ENCODE results near the gene PTGES3L.

The PTGES3L gene

GRCh38 chr17:43018008-43018853 lies 38.4 kb upstream of the PTGES3L start:
- TF ChIP-seq, protein P1, sequence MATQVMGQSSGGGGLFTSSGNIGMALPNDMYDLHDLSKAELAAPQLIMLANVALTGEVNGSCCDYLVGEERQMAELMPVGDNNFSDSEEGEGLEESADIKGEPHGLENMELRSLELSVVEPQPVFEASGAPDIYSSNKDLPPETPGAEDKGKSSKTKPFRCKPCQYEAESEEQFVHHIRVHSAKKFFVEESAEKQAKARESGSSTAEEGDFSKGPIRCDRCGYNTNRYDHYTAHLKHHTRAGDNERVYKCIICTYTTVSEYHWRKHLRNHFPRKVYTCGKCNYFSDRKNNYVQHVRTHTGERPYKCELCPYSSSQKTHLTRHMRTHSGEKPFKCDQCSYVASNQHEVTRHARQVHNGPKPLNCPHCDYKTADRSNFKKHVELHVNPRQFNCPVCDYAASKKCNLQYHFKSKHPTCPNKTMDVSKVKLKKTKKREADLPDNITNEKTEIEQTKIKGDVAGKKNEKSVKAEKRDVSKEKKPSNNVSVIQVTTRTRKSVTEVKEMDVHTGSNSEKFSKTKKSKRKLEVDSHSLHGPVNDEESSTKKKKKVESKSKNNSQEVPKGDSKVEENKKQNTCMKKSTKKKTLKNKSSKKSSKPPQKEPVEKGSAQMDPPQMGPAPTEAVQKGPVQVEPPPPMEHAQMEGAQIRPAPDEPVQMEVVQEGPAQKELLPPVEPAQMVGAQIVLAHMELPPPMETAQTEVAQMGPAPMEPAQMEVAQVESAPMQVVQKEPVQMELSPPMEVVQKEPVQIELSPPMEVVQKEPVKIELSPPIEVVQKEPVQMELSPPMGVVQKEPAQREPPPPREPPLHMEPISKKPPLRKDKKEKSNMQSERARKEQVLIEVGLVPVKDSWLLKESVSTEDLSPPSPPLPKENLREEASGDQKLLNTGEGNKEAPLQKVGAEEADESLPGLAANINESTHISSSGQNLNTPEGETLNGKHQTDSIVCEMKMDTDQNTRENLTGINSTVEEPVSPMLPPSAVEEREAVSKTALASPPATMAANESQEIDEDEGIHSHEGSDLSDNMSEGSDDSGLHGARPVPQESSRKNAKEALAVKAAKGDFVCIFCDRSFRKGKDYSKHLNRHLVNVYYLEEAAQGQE (IDR thresholded peaks at IDR 0.05; ENCODE audit: insufficient read depth in 1 of 2, low read depth in 2 of 2, low read length in 2 of 2) = no peak
- no peak for TF ChIP-seq POLR2AphosphoS5 (IDR thresholded peaks at IDR 0.05; ENCODE audit: low read depth, low read length)
- TF ChIP-seq FOXP2 (optimal IDR thresholded peaks at IDR 0.05; ENCODE audit: borderline replicate concordance, extremely low read depth, extremely low read length, insufficient read depth) = no peak

GRCh38 chr17:43016216-43016615 lies 36.3 kb upstream of the PTGES3L start:
- no peak for TF ChIP-seq SIN3A (IDR thresholded peaks at IDR 0.05; ENCODE audit: borderline replicate concordance, insufficient read depth, low read length)
- TF ChIP-seq FOXP2 (optimal IDR thresholded peaks at IDR 0.05; ENCODE audit: borderline replicate concordance, extremely low read depth, extremely low read length, insufficient read depth) = no peak
- TF ChIP-seq, protein P1 (IDR thresholded peaks at IDR 0.05; ENCODE audit: insufficient read depth in 1 of 2, low read depth in 2 of 2, low read length in 2 of 2) = no peak
- TF ChIP-seq TAF1 (IDR thresholded peaks at IDR 0.05; ENCODE audit: borderline replicate concordance, insufficient read depth, low read length) = no peak
- no peak for TF ChIP-seq POLR2AphosphoS5 (IDR thresholded peaks at IDR 0.05; ENCODE audit: low read depth, low read length)

DNA sequence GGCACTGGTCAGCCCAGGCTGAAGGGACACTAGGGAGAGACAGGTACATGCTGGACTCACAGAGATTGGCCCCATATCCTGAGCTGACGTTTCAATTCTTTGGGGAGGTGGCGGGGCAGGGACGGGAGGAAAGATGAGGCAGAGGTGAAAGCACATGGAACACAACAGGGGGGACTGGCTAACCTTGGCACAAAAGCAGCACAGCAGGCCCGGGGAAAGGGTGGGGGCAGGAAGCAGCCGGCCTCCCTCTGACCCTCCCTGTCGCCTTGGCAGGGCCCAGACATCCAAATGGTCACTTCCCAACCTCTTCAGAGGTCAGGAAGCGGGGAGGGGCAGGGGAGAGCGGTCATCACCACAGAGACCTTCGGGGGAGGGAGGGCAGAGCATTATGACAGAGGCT lies 35.7 kb upstream of the PTGES3L start:
- TF ChIP-seq FOXP2 (optimal IDR thresholded peaks at IDR 0.05; ENCODE audit: borderline replicate concordance, extremely low read depth, extremely low read length, insufficient read depth) = no peak

DNA sequence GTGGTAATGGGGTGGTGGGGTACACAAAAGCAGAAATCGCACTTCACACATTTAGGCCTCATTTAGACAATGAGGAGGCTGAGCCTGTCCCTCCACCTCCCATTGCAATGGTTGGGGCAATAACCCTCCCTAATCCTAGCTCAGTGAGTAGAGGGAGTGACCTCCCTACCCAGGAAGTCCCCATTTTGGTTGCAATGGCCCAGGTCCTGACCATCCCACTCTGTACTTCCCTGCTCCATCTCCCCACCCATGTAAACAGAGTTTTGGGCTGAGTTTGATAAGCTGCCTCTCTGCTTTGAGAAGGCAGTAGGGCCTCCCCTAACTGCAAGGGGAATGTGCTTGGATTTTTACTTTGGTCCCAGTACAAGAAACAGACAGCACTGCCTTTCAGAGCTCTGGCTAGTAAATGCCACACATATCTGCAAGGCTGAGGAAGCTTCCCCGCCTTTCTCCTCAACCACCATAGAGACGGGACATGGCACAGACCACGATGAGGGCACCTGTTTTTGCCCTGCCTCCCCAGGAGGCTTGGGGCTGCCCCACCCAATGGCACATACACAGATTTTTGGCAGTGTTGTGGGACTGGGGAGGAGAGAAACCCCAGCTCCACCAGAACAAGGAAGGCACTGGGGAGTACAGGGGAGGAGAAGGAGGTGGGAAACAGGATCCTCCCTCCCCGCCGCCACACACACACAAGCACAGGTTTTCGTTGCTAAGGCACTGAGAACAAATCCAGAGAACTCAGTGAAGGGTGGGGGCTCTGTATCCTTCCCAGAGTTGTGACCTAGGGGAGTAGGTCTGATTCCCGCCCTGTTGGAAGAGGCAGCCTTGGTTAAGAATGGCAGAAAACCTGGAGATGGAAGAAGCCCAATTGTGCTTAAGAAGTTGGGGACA lies 35.0 kb upstream of the PTGES3L start:
- TF ChIP-seq FOXP2 (optimal IDR thresholded peaks at IDR 0.05; ENCODE audit: borderline replicate concordance, extremely low read depth, extremely low read length, insufficient read depth) = no peak
- TF ChIP-seq POLR2AphosphoS5 (IDR thresholded peaks at IDR 0.05; ENCODE audit: low read depth, low read length) = peak; percentile 27; the same call in 1 of the 2 replicates

- TF ChIP-seq, protein P1 (IDR thresholded peaks at IDR 0.05; ENCODE audit: insufficient read depth in 1 of 2, low read depth in 2 of 2, low read length in 2 of 2) = no peak
- TF ChIP-seq FOXP2 (optimal IDR thresholded peaks at IDR 0.05; ENCODE audit: borderline replicate concordance, extremely low read depth, extremely low read length, insufficient read depth) = no peak
- TF ChIP-seq TAF1 (IDR thresholded peaks at IDR 0.05; ENCODE audit: borderline replicate concordance, insufficient read depth, low read length) = no peak
- no peak for TF ChIP-seq POLR2AphosphoS5 (IDR thresholded peaks at IDR 0.05; ENCODE audit: low read depth, low read length)
- no peak for TF ChIP-seq SIN3A (IDR thresholded peaks at IDR 0.05; ENCODE audit: borderline replicate concordance, insufficient read depth, low read length)
These were observed 34.3 kb upstream of the PTGES3L start for GRCh38 chr17:43014020-43014648.
